ENCODE data around the gene KRIT1.

DNA sequence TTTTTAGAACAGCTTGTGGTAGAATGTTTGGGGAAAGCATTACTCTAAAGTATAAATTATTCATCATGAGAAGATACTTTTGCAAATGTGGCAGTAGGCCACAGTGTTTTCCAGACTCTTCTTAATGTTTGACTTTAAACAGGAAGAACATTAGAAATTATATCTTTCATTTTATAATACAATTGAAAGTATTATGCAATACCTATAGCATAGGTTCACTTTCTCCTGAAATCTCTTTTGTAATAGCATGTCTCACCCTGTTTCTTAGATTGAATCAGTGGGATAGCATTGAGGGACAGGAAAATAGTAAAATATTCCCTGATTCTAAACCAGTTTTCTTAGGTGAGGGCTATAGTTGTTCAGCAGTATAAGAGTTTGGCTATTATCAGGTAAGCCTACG is 23.2 kb upstream of the KRIT1 start:
- TF ChIP-seq, protein P1, sequence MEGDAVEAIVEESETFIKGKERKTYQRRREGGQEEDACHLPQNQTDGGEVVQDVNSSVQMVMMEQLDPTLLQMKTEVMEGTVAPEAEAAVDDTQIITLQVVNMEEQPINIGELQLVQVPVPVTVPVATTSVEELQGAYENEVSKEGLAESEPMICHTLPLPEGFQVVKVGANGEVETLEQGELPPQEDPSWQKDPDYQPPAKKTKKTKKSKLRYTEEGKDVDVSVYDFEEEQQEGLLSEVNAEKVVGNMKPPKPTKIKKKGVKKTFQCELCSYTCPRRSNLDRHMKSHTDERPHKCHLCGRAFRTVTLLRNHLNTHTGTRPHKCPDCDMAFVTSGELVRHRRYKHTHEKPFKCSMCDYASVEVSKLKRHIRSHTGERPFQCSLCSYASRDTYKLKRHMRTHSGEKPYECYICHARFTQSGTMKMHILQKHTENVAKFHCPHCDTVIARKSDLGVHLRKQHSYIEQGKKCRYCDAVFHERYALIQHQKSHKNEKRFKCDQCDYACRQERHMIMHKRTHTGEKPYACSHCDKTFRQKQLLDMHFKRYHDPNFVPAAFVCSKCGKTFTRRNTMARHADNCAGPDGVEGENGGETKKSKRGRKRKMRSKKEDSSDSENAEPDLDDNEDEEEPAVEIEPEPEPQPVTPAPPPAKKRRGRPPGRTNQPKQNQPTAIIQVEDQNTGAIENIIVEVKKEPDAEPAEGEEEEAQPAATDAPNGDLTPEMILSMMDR (IDR thresholded peaks at IDR 0.05), result no peak
- no peak for TF ChIP-seq POLR2A (IDR thresholded peaks at IDR 0.05)
